Suppressor macrophage treated with lipopolysaccharide for 4 hours (primary cell): ENCODE data around the gene RALGPS1.

Experiments
- DNase-seq: peaks from one replicate; pipeline ENCODE4 v3.0.0-alpha.2; 2020

Gene RALGPS1

DNA sequence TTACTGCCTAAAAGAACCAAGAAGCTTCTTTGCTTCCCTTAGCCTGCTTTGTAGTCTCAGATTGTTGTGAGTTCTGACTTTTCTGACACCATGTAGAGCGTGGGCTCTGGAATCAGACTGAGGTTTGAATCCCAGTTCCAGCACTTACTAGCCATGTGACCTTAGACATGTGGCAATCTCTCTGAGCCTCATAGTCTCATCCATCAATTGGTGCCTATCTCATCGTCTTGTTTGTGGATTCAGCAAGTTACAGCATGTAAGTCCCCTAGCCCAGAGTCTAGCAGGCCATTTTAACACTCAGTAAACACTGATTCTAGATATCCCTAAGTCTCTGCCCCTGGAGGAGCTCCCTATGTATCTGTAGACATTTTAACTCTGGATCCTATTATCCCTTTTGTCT, 113.1 kb downstream of the RALGPS1 start:
- no peak for DNase-seq

DNA sequence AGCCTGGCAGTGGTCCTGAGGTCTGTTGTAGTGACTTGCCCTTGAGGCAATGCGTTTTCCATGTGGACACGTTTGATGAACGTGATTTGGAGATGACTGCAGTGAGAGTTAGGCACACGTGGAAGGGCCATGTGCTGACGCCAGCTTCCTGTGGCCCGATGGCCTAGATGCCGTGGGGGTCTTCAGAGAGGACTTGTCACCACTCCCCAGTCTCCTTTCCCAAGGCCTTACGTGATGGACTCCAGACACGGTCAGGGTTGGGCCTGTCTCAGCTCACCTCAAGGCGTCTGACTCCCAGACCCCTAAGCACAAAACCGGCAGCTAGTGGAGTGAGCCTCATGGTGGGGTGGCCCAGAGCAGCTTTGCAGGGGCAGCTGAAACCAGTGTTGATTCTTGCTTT, 115.0 kb downstream of the RALGPS1 start:
- no peak for DNase-seq

DNA sequence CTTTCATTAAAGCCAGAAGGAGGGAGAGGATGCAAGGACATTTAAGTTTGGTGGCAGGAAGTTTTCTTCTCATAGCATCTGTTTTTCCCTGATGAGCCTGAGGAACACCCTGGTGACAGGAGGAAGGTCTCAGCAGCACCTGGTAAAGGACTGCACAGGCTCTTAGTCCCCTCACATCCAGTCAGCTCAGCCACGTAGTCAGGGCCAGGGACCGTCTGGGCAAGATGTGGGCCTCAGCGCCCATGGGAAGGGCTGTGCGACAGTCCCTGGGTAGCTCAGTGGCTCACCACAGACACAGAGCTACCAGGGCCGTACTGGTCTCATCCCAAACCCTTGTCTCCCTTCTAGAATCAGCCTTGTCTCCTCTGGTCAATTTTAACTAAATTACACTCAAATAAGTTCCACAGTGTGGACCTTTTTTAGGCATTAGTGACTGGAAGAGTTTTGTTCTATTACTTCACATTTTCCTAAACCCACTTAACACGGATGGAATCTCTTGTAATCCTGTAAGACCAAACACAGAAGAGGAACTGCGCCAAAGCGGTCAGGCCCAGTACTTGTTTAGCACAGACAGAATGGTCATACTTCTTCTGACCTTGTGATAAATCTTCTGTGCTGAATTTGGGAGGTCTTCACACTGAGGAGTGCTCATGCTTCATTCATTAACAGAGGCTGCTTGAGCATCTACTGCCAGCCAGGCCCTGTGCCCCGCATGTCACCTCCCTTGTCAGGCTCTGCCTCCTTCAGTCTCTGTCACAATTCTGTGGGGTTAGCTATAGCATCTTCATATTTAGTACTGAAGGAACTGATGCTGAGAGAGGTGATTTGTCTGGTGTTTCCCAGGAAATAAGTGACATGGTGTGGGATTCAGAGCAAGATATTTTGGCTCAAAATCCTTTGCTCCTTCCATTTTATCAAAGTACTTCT, 116.5 kb downstream of the RALGPS1 start:
- no peak for DNase-seq

DNA sequence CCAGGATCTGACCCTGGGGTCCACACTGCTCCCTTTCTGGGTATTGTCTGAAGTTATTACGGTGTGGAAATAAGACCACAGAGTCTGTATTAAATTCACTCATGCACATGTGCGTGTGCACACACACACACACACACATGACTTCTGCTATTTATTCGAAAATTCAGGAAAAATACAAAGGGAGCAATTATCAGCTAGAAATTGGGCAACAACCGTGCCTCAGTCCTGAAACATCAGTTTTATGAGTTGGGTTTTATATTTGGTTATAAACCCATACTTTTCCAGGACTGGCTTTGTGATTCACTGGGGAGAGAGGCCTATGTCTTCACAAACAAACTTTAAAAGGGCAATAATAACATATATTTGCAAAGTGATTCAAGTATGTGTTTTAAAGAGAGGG, 117.7 kb downstream of the RALGPS1 start:
- no peak for DNase-seq

DNA sequence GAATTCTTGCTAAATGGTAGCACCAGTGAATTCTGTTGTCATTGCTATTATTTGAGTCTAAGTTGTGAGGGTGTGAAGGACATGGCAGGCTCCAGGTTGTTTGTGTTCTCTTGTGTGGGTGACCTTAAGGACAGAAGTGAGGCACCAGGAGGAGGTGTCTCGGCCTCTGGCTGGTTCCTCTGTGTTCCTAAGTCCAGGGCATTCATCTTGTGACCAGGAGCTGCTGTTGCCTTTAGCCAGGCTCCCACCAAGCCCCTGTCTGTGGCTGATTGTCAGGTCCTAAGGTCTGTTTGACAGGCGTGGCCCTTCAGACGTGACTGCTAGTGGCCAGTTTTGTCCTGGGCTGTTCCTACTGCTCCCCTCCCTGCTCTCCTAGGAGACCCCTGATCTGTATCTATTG, 118.5 kb downstream of the RALGPS1 start:
- no peak for DNase-seq

DNA sequence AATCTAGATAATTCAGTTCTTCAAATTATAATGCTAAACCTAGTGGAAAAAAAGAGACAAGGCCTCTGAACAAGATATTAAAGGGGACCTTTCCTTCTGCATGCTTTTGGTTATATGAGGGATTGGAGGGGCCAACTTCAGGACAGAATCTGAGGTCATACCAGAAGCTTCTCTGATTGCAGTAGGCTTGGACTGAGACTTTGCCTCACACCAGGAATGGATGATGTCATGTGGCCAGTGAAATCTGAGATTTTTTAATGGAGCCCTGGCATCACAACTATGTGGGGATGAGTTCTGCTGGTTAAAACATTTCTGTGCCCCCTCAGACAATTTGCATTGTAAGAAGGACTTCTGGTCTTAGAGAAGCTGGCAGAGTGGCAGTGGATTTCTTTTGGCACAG, 119.2 kb downstream of the RALGPS1 start:
- DNase-seq, result no peak

DNA sequence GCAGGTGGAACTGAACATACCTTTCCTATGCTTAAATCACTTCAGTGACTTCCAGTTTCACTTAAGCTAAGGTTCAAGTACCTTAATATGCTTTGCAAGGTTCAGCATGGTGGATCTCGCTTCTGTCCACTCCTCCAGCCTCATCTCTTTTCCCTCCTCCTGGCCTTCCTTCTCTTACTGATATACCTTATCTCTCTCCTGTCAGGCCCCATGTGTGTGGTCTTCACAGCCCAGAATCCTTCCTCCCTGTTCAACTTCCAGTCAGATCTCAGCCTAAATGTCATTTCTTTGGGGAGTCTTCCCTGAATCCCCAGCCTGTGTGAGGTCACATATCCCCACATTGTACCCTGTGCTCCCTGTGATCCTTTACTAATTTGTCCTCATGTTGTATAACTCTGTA, 120.1 kb downstream of the RALGPS1 start:
- DNase-seq, result no peak

DNA sequence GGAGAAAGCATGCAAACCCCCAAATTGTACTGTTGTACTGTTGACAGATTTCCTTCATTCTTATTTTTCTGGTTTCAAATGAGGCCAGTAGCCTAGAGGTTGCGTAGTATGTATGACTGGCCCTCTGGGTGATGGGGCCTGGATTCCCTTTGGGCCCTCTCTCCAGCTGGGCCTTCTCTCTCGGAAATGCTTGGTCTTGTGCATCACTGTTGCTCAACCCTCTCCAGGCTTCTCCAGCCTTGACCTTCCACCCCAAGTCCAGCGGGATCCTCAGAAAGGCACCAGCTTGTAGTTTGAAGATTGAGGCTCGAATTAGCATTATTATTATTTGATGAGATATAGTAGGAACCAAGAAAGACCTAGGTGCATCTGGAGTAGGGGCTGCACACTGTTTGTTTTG, 120.8 kb downstream of the RALGPS1 start:
- no peak for DNase-seq

DNA sequence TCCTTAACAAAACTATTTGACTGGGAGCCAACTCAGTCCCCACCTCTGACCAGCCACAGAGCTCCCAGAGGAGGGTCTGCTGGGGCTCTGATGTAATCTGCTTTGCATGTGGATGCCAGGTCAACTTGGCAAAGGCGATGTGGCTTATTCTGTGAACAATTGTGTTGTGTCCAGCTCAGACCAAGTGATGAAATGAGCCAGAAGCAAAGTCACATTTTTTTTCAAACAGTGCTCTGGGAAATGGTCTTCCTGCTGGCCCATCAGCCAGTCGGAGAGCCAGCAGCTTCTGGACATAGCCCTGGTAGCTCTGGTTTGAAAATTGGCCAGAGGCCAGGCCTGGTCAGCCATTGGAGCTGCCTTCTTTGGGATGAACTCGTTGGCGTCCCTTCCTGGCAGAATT, 121.4 kb downstream of the RALGPS1 start:
- DNase-seq, result no peak

DNA sequence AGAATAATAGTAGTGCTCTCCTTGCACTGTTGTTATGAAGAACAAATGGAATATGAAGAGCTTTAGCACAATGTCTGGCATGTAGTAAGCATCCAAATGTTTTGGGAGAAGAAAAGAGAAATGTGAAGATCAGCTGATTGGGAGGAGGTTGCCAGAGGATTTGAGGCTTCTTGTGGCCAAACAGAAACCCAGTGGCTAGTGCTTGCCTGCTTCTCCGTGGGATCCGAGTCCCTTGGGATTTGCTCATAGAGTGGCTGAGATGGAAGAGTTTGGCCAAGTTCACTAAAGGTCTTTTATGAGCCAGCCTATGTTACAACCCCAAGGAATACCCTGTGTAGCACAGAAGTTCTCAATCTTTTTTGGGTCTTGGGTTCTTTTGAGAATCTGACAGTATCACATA, 121.9 kb downstream of the RALGPS1 start:
- no peak for DNase-seq

DNA sequence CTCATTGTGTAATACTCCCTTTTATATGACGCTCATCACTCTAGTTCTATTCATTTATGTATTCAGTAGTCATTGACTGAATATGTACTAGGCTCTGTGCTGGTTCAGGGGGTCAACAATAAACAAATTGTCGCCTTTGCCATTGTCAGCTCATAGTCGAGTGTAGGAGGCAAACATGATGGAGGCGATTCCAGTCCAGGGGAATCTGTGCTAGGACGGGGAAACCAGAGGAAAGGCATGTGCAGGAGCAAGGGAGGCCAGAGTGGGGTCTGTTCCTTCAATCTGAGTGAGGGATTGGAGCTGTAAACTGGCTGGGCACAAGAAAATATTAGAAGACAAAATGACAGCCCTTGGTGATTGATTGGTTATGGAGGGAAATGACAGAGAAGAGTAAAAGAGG, 123.9 kb downstream of the RALGPS1 start:
- DNase-seq, result no peak

DNA sequence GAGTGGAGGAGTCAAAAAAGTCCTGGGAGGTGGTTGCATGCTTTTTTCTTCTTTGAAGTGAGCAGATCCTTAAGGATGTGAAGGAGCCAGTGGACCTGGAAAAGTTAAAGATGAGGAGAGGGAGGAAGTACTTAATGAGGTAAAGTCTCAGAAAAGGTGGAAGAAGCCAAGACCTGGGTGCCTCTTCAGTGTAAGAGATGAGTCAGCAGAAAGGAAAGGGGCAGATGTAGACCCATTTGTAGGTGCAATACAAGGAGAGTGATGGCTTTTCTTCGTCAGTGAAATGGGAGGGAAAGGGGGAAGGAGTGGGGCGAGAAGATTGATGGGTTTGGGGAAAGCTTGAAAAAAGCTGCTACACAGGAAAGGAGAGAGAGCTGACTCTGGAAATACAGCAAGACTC, 124.9 kb downstream of the RALGPS1 start:
- no peak for DNase-seq

DNA sequence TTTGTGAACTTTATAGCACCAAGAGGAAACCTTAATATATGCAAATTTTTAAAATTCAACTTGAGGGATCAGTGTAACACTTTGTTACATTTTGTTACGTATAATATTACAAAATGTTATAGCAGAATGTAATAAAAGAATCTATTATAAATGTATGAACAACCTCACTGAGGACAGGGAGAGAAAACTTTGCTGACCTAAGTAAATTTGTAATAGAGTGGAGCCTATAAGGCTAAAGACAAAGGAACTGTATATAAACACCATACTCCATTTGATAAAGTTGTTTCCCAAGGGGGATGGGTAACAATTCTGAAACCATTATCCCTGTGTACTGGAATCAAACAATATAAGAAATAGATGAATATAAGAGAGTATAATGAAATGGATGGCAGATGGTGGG, 130.6 kb downstream of the RALGPS1 start:
- no peak for DNase-seq

DNA sequence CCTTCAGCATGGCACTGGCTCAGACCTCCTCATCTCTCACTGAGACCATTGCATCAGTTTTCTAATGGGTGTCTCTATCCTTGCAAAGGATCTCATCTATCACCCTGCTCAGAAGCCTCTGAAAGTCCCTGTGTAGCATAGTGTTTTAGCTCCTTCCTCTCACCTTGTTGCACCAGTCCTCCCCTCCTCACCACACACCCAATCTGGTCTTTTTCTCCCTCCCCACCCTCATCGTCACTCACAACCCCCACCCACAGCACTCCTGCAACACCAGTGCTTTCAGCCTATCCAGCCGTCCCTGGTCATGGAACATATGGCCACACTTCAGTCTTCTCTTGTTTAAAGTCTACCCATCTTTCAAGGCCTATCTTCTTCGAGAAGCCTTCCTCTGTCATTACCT, 133.4 kb downstream of the RALGPS1 start:
- no peak for DNase-seq

DNA sequence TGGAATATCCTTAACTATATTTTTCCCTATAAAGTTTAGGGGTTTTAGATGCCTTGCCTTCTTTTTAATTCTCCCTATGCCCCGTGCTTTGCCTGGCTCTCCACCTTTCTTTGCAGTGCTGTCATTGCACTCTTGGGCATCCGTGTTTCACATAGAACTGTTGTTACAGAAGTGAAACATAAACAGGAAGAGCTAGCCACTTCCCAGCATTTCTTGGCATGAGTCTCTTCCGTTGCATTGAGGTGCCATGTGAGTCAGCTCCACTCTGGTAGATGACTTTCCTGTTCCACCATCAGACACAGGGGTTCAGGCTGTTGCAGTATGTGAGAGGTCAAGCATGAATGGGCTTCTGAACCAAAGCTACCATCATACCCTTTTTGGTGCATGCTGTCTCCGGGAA, 134.5 kb downstream of the RALGPS1 start:
- DNase-seq, result peak; percentile 82

DNA sequence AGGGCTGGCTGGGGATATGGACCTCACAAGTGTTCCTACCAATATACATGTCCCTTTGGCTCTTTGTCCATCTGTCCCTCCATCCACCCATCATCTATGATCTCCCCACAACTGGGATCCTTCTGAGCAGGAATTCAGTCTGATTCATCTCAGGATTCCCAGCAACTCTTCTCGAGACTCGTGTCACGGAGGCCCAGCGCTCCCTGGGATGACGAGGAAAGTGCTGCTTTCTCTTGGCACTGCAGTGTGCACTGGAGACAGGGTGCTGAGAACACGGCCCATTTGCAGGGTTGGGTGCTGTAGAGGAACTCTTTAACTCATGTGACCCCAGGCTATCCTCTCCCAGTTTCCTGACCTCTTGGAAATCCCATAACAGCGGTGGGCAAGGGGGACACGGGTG, 135.0 kb downstream of the RALGPS1 start:
- DNase-seq, result no peak

DNA sequence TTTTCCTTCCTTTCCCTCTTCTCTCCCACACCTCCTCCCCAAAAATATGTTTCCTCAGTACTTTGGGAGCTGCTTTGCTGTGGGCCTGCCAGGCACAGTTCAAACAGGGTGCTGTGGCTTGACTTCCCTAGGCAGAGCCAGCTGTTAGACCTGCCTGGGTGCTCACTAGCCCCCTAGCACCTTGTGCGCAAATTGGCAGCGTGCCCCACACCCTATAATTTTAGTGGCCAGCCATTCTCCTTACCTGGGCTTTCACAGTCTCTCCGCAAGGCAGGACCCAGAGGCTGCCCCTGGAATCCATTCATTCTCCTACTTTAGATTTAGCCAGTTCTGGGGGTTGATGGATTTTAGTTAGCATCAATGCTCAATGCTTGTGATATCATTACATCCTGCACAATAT, 135.6 kb downstream of the RALGPS1 start:
- no peak for DNase-seq

DNA sequence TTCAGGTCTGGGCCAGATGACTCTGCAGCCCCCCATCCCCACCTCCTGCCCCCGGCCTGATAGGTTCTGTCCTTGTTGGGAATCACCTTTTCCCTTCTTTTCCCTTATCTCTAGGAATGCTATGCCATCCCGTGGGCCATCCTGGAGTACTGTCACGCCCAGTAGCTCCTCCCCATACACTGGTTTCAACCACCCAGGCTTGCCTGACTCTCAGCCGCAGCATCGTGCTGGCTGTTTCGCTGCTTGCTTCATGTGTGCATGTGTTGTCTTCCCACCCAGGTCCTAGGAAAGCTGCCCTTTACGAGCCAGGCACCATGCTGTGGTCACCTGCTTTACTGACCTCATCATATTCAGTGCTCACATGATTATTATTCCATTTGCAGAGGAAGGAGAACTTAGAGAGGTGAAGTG, 136.0 kb downstream of the RALGPS1 start:
- DNase-seq, result peak; percentile 7

DNA sequence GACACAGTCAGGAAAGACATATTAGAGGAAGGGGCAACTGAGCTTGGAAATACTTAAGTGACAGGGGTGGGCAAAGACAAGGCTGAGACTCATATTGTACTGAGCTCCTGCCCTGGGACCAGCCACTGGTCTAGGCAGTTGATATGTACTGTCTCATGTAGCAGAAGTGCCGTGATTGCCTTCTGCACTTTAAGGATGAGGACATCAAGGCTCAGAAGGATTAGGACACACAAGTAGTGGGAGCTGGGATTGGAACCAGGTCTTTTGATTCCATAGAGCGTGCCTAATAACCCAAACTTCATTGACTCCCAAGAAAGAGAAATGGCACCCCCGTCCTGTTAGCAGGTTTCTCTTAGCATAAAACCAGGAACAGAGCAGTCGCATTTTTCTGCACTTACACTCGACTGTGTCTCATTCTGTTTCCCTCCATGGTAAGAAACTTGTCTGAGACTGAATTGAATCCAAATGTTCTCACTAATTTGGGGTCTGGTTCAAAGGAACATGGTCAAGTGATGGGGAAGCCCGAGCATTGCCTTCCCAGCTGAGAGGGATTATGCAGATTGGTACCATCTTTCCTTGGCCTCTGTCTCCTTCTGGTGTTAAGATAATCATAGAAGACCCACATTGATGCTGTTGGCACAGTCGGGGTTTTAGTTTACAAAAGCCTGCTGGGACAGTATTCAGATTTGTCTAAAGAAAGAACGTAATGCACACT, 137.5 kb downstream of the RALGPS1 start:
- DNase-seq, result no peak

DNA sequence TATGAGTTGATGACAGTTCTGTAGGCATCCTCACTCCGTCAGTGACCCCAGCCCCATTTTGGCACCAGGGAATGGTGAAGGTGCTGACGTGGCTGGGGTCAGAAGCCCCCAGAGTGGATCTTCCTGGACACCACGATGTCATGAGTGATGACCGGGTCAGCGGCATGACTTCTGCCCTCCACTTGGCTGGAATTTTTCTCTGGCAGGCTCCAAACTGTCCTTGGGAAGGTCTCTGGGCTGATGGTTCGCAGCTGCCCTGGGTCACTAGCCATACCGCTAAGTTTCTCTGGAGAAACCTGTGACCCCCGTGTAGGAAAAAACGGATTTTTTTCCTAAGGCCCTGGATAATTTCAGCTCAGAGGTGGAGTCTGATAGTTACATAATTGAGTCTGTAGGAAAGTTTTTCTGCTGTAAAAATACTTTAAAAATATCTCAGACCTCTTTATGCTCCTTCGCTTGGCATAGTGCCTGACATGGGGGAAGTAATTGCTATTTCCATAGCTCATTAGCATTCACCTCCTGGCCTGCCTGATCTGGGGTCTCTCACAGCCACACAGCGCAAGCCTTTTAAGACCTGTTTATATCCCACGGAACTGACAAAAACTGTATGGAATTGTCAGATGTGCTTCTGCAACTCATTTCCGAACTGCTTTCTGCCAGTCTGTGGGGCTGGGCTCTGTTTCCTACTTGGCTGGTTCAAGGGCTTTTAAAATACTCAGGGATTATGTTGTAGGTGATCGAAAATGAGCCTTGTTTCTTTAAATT, 138.7 kb downstream of the RALGPS1 start:
- no peak for DNase-seq

DNA sequence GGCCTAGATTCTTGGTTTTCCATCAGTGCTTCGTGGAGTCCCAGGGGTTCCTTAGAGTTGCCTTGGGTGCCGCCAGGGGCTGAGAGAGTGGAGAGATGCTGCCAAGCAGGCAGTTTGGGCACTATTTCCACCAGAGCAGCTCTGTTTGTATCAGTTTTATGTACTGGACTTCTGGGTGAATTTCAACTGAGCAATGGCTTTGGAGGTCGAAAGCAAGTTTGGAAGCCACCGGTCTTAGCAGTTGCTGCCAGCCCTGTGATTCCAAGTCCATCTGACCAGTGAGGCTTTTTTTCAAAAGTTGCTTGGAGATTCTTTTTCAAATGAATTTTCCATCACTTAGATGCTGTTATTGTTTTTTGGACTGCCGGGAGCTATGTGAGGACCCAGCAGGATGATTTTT, 139.4 kb downstream of the RALGPS1 start:
- no peak for DNase-seq

DNA sequence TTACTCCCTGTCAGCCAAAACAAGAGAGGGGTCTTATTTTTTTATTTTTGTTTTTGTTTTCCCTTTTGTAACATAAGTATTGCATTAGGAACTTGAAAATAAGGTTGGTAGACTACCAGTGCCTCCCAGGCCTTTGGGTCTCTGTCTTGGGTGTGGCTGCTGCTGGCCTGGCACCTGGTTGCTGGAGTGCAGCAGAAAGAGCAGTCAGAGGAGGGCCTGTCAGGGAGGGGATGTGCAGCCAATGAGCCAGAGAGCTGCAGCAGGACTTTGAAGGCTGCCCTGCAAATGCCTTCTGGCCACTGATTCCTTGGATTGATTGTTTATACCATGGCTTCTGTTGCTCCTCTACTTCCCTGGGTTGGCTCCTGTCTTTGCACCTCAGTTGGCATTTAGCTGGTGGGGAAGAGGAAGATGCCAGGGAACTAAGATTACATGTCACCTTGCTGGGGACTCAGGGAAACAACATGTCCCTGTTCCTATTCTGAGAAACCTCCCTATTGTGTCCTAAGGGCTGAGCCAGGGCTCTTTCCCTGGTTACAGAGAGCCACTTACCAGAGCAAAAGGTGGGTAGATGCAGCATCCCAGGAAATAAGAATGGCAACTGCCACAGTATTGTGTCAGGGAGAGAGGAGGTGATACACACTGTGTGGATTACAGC, 141.3 kb downstream of the RALGPS1 start:
- DNase-seq, result no peak

DNA sequence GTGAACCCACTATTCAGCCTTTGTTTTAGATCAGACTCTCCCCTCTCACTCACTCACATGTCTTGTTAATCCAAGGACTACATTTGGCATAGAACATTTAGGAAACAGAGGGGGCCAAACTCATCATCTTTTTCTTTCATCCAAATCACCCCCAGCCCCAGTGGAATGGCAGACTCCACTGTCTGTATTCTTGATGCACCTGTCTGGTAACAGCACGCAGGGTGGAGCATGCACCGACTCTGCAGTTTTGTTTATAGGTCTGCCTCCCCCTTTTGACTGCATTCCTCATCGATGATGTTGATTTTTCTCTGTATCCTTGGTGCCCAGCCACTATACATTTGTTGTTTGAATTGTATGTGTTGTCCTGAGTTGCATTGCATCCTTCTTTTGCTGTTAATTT, 141.9 kb downstream of the RALGPS1 start:
- DNase-seq, result no peak
